Right lobe of liver (tissue), 6 donors: Measurements from ENCODE around the gene NFATC1. TPM values are rescaled to one million over a fixed set of nuclear protein-coding genes. Genes with fewer than 3 reads are reported as not detected.

ENCODE experiments used
- ATAC-seq, 4 donors: fragments of 200-7000 bp; cut with Tn5 transposase; one replicate each; pipeline ENCODE4 v1.9.1; 2020; ENCODE audit warnings: mild to moderate bottlenecking in 4 of 4, moderate library complexity in 4 of 4
- DNase-seq, 3 donors: peaks; one replicate each; pipeline ENCODE4 v3.0.0-alpha.2; 2020
- H3K27ac ChIP-seq, 3 donors: fragments of 200-600 bp; one replicate each; pipeline ENCODE4 v1.8.0; 2022
- H3K27me3 ChIP-seq, 2 donors: fragments of 200-600 bp; one replicate each; pipeline ENCODE4 v1.8.0; 2022
- H3K36me3 ChIP-seq, 4 donors: fragments of 200-600 bp; sonication (generic) in 1 of 4; one replicate each; pipeline versions ENCODE4 v1.5.1 to v1.8.0; 2017 to 2022; ENCODE audit warnings: control low read depth in 1 of 4
- H3K4me1 ChIP-seq, 4 donors: fragments of 200-600 bp; sonication (generic) in 1 of 4; one replicate each; pipeline versions ENCODE4 v1.5.1 to v1.8.0; 2017 to 2022; ENCODE audit warnings: control low read depth in 1 of 4
- H3K4me3 ChIP-seq, 3 donors: fragments of 200-600 bp; one replicate each; pipeline ENCODE4 v1.8.0; 2022
- H3K9me3 ChIP-seq, 4 donors: fragments of 200-600 bp; sonication (generic) in 1 of 4; one replicate each; pipeline versions ENCODE4 v1.5.1 to v1.8.0; 2017 to 2022; ENCODE audit warnings: control low read depth in 1 of 4
- POLR2A ChIP-seq: fragments of 450-650 bp; IDR thresholded peaks from one replicate; pipeline ENCODE4 v1.6.1; 2017; ENCODE audit warnings: antibody characterized with exemption, mild to moderate bottlenecking
- WGBS: methylation state at CpG from one replicate; pipeline ENCODE4 v1.1.6; 2018; ENCODE audit warnings: low coverage, low lambda C conversion rate; ENCODE audit not compliant: insufficient coverage; ENCODE audit errors: missing lambda C conversion rate; 5-methylcytosine and 5-hydroxymethylcytosine counted together
- intact Hi-C, 2 donors: fragments of 100-400 bp; cut with DNase I; formaldehyde crosslinking; loops; one replicate each; pipeline versions ENCODE4 v1.11.2 to v1.14.1; 2022
- total RNA-seq, 6 experiments: library from RNA; depleted of rRNA in 2 of 6; stranded (reverse); fragments of >200 nt in 2 of 6; fragmentation: NEBNext Ultra II Directional in 3 of 6; extraction: Animal tissue kit (Norgen Biotek cat#: 25700) in 3 of 6; gene quantifications; one replicate each; pipeline versions ENCODE4 v1.1.0 to v1.2.4, GENCODE V29; 2016 to 2023
- TF ChIP-seq, protein P1 (sequence below), 4 donors: fragments of 200-600 bp in 3 of 4; fragments of 450-650 bp in 1 of 4; IDR thresholded peaks; one replicate each; pipeline versions ENCODE4 v1.5.1 to v1.8.0; 2016 to 2022; ENCODE audit warnings: antibody characterized with exemption in 4 of 4, mild to moderate bottlenecking in 2 of 4
- donor health status: DM: no; HTN: yes; CAD: no.
- donor health status: DM: no; HTN: no; CAD: no.
- donor health status: DM: no; HTN: no; CAD: no.
- donor health status: DM: no; HTN: yes; CAD: no.
- donor health status: DM: no; HTN: yes; CAD: no.

Gene NFATC1
- total RNA-seq, 6 experiments from 2014 or later = 1.00 to 4.3 (median 2.9) TPM

DNA sequence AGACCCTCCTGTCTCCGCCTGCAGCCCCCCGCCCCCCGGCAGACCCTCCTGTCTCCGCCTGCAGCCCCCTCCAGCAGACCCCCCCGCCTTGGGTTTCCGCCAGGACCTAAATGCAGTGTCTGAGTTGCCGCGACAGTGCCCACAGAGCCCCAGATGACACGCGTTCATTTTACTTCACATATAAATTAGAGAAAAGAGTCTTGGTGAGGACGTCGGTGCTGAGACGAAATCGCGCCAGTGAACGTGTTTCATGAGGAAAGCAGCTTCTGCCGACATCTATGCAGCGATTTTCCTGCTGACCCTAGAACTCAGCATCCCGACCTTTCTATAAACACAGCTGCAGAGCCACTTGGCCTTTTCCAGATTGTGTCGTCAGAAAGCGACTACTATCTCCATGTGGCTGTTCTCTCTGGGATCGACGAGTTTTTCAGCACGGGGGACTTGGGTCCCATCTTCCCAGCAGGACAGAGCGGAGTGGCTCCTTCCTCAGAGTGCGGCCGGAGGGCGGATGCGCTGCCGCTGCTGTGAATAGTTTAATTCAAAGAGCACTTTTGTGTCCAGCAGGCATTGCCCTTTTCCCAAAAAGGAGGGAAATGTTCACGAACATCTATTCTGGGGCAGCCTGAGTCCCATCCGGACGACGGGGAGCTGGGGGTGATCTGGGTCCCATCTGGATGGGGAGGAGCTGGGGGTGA lies 136.7 kb downstream of the NFATC1 start:
- Histone ChIP-seq H3K36me3 (no peaks in the 10 kb centered on the region), H3K27me3 (no peaks in the 10 kb centered on the region), H3K27ac (no peak overlapping the region), H3K4me3 (no peak overlapping the region), H3K9me3 (no peaks in the 10 kb centered on the region), H3K4me1 (no peaks in the 10 kb centered on the region)
- no peak for ATAC-seq
- 79% methylated on average over 27 of the region's 34 CpGs for WGBS
- intact Hi-C loops = no loop called here
- TF ChIP-seq POLR2A = no peak
- TF ChIP-seq, protein P1, sequence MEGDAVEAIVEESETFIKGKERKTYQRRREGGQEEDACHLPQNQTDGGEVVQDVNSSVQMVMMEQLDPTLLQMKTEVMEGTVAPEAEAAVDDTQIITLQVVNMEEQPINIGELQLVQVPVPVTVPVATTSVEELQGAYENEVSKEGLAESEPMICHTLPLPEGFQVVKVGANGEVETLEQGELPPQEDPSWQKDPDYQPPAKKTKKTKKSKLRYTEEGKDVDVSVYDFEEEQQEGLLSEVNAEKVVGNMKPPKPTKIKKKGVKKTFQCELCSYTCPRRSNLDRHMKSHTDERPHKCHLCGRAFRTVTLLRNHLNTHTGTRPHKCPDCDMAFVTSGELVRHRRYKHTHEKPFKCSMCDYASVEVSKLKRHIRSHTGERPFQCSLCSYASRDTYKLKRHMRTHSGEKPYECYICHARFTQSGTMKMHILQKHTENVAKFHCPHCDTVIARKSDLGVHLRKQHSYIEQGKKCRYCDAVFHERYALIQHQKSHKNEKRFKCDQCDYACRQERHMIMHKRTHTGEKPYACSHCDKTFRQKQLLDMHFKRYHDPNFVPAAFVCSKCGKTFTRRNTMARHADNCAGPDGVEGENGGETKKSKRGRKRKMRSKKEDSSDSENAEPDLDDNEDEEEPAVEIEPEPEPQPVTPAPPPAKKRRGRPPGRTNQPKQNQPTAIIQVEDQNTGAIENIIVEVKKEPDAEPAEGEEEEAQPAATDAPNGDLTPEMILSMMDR (IDR thresholded peaks at IDR 0.05) = no peak
- DNase-seq = peak in 2 of 3 donors; percentile 25 to 35

DNA sequence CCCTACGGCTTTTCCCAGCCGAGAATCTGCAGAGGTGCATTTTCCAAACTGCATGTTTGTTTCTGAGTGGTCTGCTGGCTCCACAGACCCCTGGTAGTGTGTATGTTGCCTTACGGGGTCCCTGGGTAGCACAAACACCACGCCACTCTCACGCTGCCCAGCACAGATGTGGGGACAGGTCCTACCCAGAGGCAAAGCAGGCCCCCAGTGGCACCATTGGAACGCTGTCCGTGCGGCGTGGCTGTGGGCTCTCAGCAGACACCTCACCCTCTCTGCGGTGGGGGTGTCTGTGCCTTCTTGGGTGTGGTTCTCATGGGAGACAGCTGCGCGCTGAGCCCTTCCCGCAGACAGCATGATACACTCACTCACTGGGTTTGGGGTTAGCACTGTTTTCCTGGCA lies 137.4 kb downstream of the NFATC1 start:
- Histone ChIP-seq H3K9me3 (no peaks in the 10 kb centered on the region), H3K27me3 (no peaks in the 10 kb centered on the region), H3K36me3 (no peaks in the 10 kb centered on the region), H3K4me3 (no peak overlapping the region), H3K27ac (no peak overlapping the region), H3K4me1 (no peaks in the 10 kb centered on the region)
- ATAC-seq (no peak), DNase-seq (peak in 2 of 3 donors; percentile 39 to 45)
- WGBS = 20% methylated on average over 2 of the region's 13 CpGs
- intact Hi-C loops = no loop called here
- TF ChIP-seq POLR2A = no peak
- TF ChIP-seq, protein P1 (IDR thresholded peaks at IDR 0.05) = no peak

DNA sequence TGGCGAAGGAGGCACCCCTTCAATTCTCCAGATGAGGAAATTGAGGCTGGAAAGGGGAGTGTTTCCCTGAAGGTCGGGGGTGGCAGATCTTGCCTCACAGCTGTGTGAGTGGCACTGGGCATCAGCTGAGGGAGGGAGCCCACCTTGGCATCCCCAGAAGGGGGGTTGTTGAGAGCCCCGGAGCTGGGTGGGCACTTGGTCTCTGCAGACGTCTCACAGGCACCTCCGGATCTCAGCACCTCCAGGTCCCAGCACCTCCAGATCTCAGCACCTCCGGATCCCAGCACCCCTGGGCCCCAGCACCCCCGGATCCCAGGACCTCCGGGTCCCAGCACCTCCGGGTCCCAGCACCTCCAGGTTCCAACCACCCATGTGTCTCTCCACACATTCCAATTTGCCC lies 137.9 kb downstream of the NFATC1 start:
- Histone ChIP-seq H3K27me3 (no peaks in the 10 kb centered on the region), H3K4me1 (no peaks in the 10 kb centered on the region), H3K4me3 (no peak overlapping the region), H3K36me3 (no peaks in the 10 kb centered on the region), H3K27ac (no peak overlapping the region), H3K9me3 (no peaks in the 10 kb centered on the region)
- 82% methylated on average over 3 of the region's 9 CpGs for WGBS
- ATAC-seq (no peak), DNase-seq (peak in 2 of 3 donors; percentile 25 to 33)
- TF ChIP-seq, protein P1 (IDR thresholded peaks at IDR 0.05) = no peak
- intact Hi-C loops = no loop called here

DNA sequence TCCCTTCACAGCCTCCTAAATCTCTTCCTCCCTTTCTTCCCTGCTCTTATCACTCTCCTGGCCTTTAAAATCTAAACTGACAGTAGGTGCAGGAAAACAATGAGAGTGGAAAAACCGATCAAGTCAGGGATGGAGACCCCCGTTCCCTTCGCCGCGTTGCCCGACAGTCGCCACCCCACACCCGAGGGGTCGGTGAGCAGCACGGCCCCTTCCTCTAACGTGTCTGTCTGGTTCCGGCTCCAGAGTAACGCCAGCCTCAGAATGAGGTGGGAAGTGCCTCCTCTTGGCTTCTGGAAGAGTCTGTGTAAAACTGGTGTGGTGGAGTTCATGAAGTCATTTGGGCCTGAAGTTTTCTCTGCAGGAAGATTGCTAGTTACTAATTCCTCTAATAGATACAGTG lies 138.6 kb downstream of the NFATC1 start:
- Histone ChIP-seq H3K27ac (no peak overlapping the region), H3K4me3 (no peak overlapping the region), H3K36me3 (no peaks in the 10 kb centered on the region), H3K4me1 (no peaks in the 10 kb centered on the region), H3K9me3 (no peaks in the 10 kb centered on the region), H3K27me3 (no peaks in the 10 kb centered on the region)
- ATAC-seq (no peak), DNase-seq (peak in 2 of 3 donors; percentile 26 to 36)
- TF ChIP-seq POLR2A = no peak
- TF ChIP-seq, protein P1 (IDR thresholded peaks at IDR 0.05) = no peak
- 46% methylated on average over 6 of the region's 13 CpGs for WGBS
- intact Hi-C loops = no loop called here
